Superior temporal gyrus (tissue), 1 donor: ENCODE data around the gene COMMD9.

Experiments used
- DNase-seq: peaks from one replicate; pipeline ENCODE4 v3.0.0-alpha.2; 2016; ENCODE audit errors: extremely low spot score

Gene COMMD9

DNA sequence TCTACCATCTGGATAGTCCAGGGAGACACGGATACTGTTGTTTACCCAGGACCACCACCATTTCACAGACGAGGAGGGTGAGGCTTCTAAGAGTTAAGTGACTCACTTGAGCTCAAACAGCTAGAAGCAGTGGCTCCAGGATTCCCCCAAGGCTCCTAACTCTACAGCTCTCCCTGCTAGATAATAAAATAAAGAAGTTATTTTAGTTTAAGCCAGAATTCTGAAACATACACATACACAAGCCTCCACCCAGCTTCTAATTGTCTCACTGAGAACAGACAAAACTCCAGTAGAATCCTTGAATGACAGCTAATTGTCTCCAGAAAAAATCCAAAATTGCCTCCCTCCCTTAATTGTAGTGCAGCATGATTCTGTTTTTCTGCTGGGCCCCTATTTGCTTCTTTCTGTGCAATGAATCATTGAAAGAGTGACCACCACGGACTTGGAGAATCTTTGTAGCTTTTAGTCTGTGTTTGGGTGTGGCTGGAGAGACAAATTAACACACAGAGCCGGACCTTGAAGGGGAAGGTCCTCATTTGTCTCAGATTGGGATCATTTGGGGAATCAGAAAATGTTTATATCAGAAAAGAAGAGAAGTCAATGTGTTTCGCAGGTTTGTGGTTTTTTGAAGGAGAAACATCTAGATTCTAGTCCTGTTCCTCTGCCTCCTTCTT lies 64.9 kb downstream of the COMMD9 start:
- DNase-seq: no peak

DNA sequence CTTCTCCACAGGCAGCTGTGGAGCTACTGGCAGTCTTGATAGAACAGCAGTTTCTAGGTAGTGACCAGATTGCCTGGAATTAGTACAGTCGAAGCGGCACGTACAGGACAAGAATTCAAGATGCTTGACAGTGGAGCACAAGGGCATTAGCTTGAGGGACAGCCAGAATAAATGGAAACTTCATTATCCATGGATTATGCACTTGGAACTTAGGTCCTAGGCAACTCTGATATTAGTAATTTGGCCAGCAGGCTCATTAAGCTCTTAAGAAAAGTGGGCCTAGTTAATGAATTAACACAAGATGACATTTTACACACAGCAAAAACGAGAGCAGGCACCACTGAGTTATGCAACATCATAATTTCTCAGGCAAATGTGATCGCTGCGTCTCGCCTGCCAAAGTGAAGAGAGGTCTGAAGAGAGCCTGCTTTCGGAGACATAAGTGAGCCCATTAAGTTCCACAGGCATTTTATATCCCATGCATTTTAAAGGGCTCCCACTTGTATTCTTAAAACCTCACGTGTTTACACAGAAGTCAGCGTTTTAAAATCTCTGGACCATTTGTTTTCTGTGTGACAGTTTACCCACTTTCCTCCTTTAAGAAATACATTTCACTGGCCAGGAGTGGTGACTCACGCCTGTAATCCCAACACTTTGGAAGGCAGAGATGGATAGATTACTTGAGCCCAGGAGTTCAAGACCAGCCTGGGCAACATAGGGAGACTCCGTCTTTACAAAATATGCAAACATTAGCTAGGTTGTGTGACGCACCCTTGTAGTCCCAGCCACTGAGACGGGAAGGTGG lies 66.2 kb downstream of the COMMD9 start:
- peak; percentile 55 for DNase-seq
